Fibroblast of lung (primary cell): ENCODE measurements around the gene UBL4B.

Experiments
- CTCF ChIP-seq, 2 donors: IDR thresholded peaks in 1 of 2; conservative IDR thresholded peaks in 1 of 2; 1 replicate in 1 of 2; 2 replicates in 1 of 2; pipeline ENCODE4 v1.5.1; 2011 to 2012; ENCODE audit warnings: low read length in 2 of 2, control low read depth in 1 of 2, inconsistent platforms in 1 of 2, low read depth in 1 of 2, mild to moderate bottlenecking in 1 of 2
- EZH2 ChIP-seq: IDR thresholded peaks from 2 replicates; pipeline ENCODE4 v1.5.1; 2012; ENCODE audit warnings: low read length, control low read depth, mild to moderate bottlenecking; ENCODE audit errors: missing control alignments

- no peak for TF ChIP-seq CTCF (conservative IDR thresholded peaks at IDR 0.05 in 1 of 2, IDR thresholded peaks at IDR 0.05 in 1 of 2; ENCODE audit: low read depth in 1 of 2, low read length in 2 of 2)
- no peak for TF ChIP-seq EZH2
These were observed 413 bp downstream of the UBL4B start for GRCh38 chr1:110112656-110113055.
